ENCODE results near the gene AKT1. TPM values are rescaled to one million over a fixed set of nuclear protein-coding genes. Genes with fewer than 3 reads are reported as not detected.

The AKT1 gene
- total RNA-seq, 1 donor from 2014 or later: 112 TPM

- peak overlapping the region; percentile 87 to 92 for H3K27ac ChIP-seq
- DNase-seq (ENCODE audit: low spot score in 2 of 2): no peak
- no peaks in the 10 kb centered on the region for H3K9me3 ChIP-seq
- intact Hi-C loops (cut with DNase I): no loop called here
- no peaks in the 10 kb centered on the region for H3K27me3 ChIP-seq
- peaks cover 58 to 79% of the 10 kb centered on the region in 2 donors for H3K4me1 ChIP-seq
- peaks cover 2 to 4% of the 10 kb centered on the region in 2 donors for H3K36me3 ChIP-seq
- TF ChIP-seq CTCF (IDR thresholded peaks at IDR 0.05): no peak
- peak overlapping the region in 1 of 2 donors; percentile 39 for H3K4me3 ChIP-seq
Observed at GRCh38 chr14:104750056-104750752, 45.3 kb downstream of the AKT1 start.

- TF ChIP-seq CTCF (IDR thresholded peaks at IDR 0.05): peak in 1 of 3 experiments; percentile 18
- Histone ChIP-seq H3K36me3 (peaks cover 8 to 14% of the 10 kb centered on the region in 2 donors), H3K4me1 (peaks cover 52 to 70% of the 10 kb centered on the region in 2 donors), H3K4me3 (peak overlapping the region in 1 of 2 donors; percentile 39), H3K27me3 (no peaks in the 10 kb centered on the region), H3K9me3 (no peaks in the 10 kb centered on the region), H3K27ac (peak overlapping the region; percentile 87 to 92)
- intact Hi-C loops (cut with DNase I): loop anchor here (1.0 to 10.0 kb wide), 2 partner anchors 25 to 904 kb away; partner anchors contain the start of genes ADSS1 and PPP1R13B
- DNase-seq (ENCODE audit: low spot score in 2 of 2): peak; percentile 69 to 89
Observed at GRCh38 chr14:104749111-104749649, 46.4 kb downstream of the AKT1 start.

DNA sequence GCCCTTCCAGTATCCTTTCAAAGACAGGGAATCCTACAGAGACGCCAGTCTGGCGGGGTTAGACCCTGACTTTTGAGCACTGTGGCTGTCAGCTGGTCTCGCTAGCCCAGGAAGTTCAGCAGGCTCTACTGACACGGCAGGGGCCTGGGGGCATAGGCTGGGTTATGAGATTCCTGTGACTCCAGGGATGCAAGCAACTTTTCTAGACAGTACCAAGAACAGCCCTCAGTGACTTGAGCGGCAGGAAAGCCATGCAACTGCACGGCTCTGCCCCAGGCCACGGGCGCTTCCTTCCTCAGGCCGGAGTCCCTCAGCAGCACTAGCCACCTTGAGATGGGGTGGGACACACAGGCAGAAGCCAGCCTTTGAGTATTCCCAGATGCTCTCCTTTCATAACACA is 47.7 kb downstream of the AKT1 start:
- Histone ChIP-seq H3K4me1 (peaks cover 45 to 66% of the 10 kb centered on the region in 2 donors), H3K4me3 (no peak overlapping the region), H3K27me3 (no peaks in the 10 kb centered on the region), H3K27ac (peak overlapping the region; percentile 87 to 92), H3K9me3 (no peaks in the 10 kb centered on the region), H3K36me3 (peaks cover 21 to 28% of the 10 kb centered on the region in 2 donors)
- TF ChIP-seq CTCF (IDR thresholded peaks at IDR 0.05): no peak
- intact Hi-C loops (cut with DNase I): loop anchor here (1.0 to 10.0 kb wide), 2 partner anchors 12 to 903 kb away; partner anchors contain the start of gene PPP1R13B
- no peak for DNase-seq (ENCODE audit: low spot score in 2 of 2)

- H3K4me3 ChIP-seq: no peak overlapping the region
- peaks cover 29 to 35% of the 10 kb centered on the region in 2 donors for H3K36me3 ChIP-seq
- no peak for TF ChIP-seq CTCF (IDR thresholded peaks at IDR 0.05)
- intact Hi-C loops (cut with DNase I): loop anchor here (1.0 to 10.0 kb wide), 2 partner anchors 11 to 902 kb away; partner anchors contain the start of gene PPP1R13B
- no peaks in the 10 kb centered on the region for H3K27me3 ChIP-seq
- H3K9me3 ChIP-seq: no peaks in the 10 kb centered on the region
- DNase-seq (ENCODE audit: low spot score in 2 of 2): peak in 1 of 2 donors; percentile 88
- H3K27ac ChIP-seq: peak overlapping the region; percentile 87 to 92
- peaks cover 42 to 63% of the 10 kb centered on the region in 2 donors for H3K4me1 ChIP-seq
Observed at GRCh38 chr14:104746934-104747481, 48.5 kb downstream of the AKT1 start.

GRCh38 chr14:104746071-104746545 is 49.4 kb downstream of the AKT1 start:
- intact Hi-C loops (cut with DNase I): loop anchor here (10.0 kb wide), 1 partner anchor 901 kb away; the partner anchor contains the start of gene PPP1R13B
- TF ChIP-seq CTCF (IDR thresholded peaks at IDR 0.05): no peak
- Histone ChIP-seq H3K4me3 (no peak overlapping the region), H3K36me3 (peaks cover 38 to 41% of the 10 kb centered on the region in 2 donors), H3K9me3 (no peaks in the 10 kb centered on the region), H3K27me3 (no peaks in the 10 kb centered on the region), H3K4me1 (peaks cover 39 to 56% of the 10 kb centered on the region in 2 donors), H3K27ac (peak overlapping the region; percentile 87 to 92)
- DNase-seq (ENCODE audit: low spot score in 2 of 2): no peak
